ENCODE measurements around the gene CXCR2.
"Not testable (repeated sequence)": the region's sequence is repeated elsewhere in the genome, so short reads cannot be mapped to it uniquely, and the experiment has no call there.

Gene CXCR2

DNA sequence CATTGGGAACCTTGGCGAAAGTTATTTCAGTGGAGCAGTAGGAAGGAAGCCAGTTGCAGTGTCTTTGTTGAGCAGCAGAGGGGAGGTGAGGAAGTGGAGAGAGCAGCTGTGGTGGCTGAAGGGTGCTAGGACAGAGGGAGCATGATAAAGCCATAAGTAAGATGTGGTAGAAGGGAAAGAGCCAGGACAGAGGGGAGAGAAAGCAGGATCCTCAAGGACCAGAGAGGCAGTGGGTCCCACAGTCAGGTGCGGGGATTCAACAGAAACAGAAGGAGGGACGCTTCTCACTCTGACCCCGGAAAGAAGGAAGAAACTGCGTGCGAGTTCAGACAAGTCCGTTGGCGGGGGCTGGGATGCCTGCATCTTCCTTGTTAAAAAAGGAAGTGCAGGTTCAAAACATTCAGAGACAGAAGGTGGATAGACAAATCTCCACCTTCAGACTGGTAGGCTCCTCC lies at the start of gene CXCR2:
TSS of gene CXCR2 (plus strand) at position 403 of the 455 bp plus-strand sequence. CDS start 8,774 bp downstream, outside the sequence.
- no peak for DNase-seq

- no peak for DNase-seq
Observed at GRCh38 chr2:218077464-218078216, 48.2 kb upstream of the CXCR2 start.

- no peak for DNase-seq
Observed at GRCh38 chr2:218079943-218080913, 45.6 kb upstream of the CXCR2 start.

- DNase-seq = no peak
Observed at GRCh38 chr2:218081063-218081462, 44.8 kb upstream of the CXCR2 start.

DNA sequence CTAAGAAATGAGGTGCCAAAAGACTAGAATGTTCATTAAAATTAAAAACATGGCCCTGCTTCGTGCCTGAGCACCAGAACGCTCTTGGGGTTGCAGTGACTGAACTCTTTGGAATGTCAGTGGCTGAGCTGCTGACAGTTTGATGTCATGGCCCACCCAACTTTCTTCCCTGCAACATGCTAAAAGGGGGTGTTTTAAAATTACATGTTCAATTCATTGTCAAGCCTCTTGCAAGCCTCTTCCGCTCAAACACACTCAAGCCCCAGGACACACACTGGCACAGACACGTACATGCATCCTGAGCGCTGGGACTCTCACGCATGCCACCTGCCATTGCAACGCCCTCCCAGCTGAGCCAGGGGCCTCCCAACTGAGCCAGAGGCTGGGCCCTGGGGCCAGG lies 44.1 kb upstream of the CXCR2 start:
- DNase-seq = no peak

DNA sequence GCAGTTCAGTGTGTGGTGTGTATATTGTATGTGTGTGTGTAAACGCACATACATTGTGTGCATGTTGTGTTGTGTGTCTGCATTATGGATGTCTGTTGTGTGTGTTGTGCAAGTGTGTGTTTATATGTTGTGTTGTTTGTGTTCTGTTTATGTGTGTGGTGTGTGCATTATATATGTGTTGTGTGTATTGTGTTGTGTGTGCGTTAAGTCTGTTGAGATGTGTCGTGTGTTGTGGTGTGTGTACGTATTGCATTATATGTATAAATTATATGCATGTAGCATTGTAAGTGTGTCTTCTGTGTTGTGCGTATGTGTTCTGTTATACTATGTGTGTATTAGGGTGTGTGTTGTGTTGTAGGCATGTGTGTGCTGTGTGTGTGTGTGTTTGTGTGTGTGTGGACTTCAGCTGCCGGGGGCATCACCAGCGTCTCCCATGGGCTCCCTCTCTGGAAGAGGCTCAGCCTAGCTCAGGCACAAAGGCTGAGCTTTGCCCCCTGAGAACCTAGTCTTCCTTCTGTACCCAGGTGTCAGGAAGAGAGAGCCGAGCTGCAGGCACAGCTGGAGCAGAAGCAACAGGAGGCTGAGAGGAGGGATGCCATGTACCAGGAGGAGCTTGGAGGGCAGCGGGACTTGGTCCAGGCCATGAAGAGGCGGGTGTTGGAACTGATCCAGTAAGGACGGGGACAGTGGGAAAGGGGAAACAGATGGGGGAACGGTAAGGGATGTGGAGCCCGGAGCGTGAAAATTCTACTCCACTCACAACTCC lies 43.1 kb upstream of the CXCR2 start:
- no peak for DNase-seq

DNA sequence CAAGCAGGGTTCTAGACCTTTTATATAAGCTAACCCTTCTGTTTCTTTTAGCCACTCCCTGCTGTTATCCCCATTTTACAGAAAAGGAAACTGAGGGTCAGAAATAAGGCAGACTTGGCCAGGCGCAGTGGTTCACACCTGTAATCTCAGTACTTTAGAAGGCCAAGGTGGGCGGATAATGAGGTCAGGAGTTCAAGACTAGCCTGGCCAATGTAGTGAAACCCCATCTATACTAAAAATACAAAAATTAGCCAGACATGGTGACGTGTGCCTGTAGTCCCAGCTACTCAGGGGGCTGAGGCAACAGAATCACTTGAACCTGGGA lies 42.5 kb upstream of the CXCR2 start:
- no peak for DNase-seq

DNA sequence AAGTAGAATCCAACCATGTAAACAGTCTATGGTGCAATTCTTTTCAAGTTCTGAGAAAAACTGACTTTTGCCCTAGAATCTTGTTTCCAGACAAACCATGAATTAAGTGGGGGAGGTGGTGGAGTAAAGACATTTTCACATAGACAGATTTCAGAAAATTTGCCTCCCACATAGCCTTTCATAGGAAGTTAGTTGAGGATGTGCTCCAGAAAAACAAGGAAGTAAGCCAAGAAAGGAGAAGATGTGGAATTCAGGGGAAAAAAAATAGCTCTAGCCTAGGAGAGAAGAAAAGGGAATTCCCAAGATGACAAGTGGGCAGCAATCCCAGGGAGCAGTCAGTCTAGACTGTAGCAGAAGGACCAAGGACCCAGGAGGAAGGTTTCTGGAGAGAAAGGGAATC lies 39.4 kb upstream of the CXCR2 start:
- no peak for DNase-seq

- DNase-seq = no peak
Observed at GRCh38 chr2:218089259-218089658, 36.6 kb upstream of the CXCR2 start.

GRCh38 chr2:218091746-218092145 lies 34.1 kb upstream of the CXCR2 start:
- DNase-seq = no peak

DNA sequence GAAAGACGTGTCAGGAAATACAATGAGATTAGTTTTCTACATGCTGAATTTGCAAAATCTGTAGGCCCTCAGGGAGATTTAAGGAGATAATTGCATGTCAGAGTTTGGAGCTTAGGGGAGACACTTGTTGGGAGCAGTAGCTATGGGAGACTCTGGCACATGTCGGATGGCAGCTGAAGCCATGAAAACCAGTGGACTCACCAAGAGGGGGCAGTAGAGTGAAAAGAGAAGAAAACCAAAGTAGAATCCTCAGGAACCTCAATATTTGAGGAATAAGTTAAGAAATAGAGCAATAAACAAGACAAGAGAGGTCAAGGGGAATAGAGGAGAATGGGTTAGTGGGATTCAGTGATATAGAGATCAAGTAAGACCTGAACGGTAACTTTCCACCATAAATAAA lies 31.9 kb upstream of the CXCR2 start:
- DNase-seq = no peak

- DNase-seq = no peak
Observed at GRCh38 chr2:218095853-218096252, 30.0 kb upstream of the CXCR2 start.

- no peak for DNase-seq
Observed at GRCh38 chr2:218097975-218098374, 27.9 kb upstream of the CXCR2 start.

GRCh38 chr2:218108834-218109233 lies 17.0 kb upstream of the CXCR2 start:
- not testable (repeated sequence) for DNase-seq

- not testable (repeated sequence) for DNase-seq
Observed at GRCh38 chr2:218121789-218122188, 4.0 kb upstream of the CXCR2 start.

DNA sequence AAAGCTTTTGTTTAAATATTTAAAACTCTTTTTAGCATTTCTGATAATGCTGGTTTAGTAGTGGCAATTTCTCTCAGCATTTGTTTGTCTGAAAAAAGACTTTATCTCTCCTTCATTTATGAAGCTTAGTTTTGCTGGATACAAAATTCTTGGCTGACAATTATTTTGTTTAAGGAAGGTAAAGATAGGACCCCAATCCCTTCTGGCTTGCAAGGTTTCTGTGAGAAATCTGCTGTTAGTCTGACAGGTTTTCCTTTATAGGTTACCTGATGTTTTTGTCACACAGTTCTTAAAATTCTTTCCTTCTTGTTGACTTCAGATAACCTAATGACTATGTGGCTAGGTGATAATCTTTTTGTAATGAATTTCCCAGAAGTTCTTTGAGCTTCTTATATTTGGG lies 3.5 kb upstream of the CXCR2 start:
- not testable (repeated sequence) for DNase-seq

GRCh38 chr2:218123986-218124385 lies 1.8 kb upstream of the CXCR2 start:
- DNase-seq = no peak

GRCh38 chr2:218125095-218125494 lies 733 bp upstream of the CXCR2 start:
- DNase-seq = no peak

GRCh38 chr2:218127929-218128455 lies 2.2 kb downstream of the CXCR2 start:
- no peak for DNase-seq

GRCh38 chr2:218128781-218129457 lies 3.1 kb downstream of the CXCR2 start:
- DNase-seq = no peak

- no peak for DNase-seq
Observed at GRCh38 chr2:218129458-218130135, 3.8 kb downstream of the CXCR2 start.

DNA sequence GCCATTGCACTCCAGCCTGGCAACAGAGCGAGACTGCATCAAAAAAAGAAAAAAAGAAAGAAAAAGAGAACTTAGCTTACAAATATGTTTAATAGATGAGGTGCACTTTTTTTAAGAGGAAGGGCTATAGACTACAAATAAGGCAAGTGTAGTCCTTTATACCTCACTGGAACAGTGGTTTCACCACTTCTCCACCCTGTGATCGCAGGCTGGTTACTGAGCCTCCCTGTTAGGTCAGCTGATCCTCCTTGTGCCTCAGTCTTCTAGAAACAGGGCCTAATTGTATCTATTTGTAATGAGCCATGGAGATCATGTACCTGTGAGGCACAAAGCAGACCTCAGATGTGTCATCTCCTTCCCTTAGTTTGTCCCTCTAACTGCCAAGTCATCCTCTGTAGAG lies 4.5 kb downstream of the CXCR2 start:
- DNase-seq = no peak
